DOHH2 (cell line): Measurements from ENCODE around the gene DPPA4.

Source experiments
- H3F3A ChIP-seq: fragments of 200-600 bp; sonication (generic), shearing (Covaris generic); 2 replicates; pipeline ENCODE4 v1.6.0; 2016; ENCODE audit warnings: antibody characterized with exemption, mild to moderate bottlenecking; ENCODE audit not compliant: control insufficient read depth, insufficient read depth
- H3K27ac ChIP-seq: fragments of 200-600 bp; sonication (generic); 2 replicates; pipeline ENCODE4 v1.5.1; 2014; ENCODE audit warnings: low read depth, mild to moderate bottlenecking, low read length, moderate library complexity
- H3K27me3 ChIP-seq: fragments of 200-600 bp; sonication (generic); 2 replicates; pipeline ENCODE4 v1.6.1; 2014; ENCODE audit warnings: mild to moderate bottlenecking, low read length, mixed read lengths; ENCODE audit not compliant: control insufficient read depth
- H3K36me3 ChIP-seq: fragments of 200-600 bp; sonication (generic); 2 replicates; pipeline ENCODE4 v1.6.1; 2014; ENCODE audit warnings: mild to moderate bottlenecking, low read length, moderate library complexity, mixed read lengths; ENCODE audit not compliant: control insufficient read depth
- H3K4me1 ChIP-seq: fragments of 200-600 bp; sonication (generic); 2 replicates; pipeline ENCODE4 v1.6.1; 2014; ENCODE audit warnings: mild to moderate bottlenecking, low read length, mixed read lengths; ENCODE audit not compliant: control insufficient read depth
- H3K4me2 ChIP-seq: fragments of 200-600 bp; sonication (generic); 2 replicates; pipeline ENCODE4 v1.6.0; 2014; ENCODE audit warnings: mild to moderate bottlenecking, low read length, moderate library complexity
- H3K4me3 ChIP-seq: fragments of 200-600 bp; sonication (generic); 2 replicates; pipeline ENCODE4 v1.5.1; 2014; ENCODE audit warnings: mild to moderate bottlenecking, low read length, mixed read lengths
- H3K79me2 ChIP-seq: fragments of 200-600 bp; sonication (generic); 2 replicates; pipeline ENCODE4 v1.6.1; 2014; ENCODE audit warnings: mild to moderate bottlenecking, low read length, mixed read lengths; ENCODE audit not compliant: control insufficient read depth
- H3K9me2 ChIP-seq: fragments of 200-600 bp; sonication (generic); replicated peaks from 2 replicates; pipeline ENCODE4 v1.6.1; 2014; ENCODE audit warnings: mild to moderate bottlenecking, low read length, mixed read lengths; ENCODE audit not compliant: control insufficient read depth
- H3K9me3 ChIP-seq: fragments of 200-600 bp; sonication (generic); 2 replicates; pipeline ENCODE4 v1.6.1; 2014; ENCODE audit warnings: antibody characterized with exemption, low read length, mixed read lengths; ENCODE audit not compliant: control insufficient read depth, insufficient read depth
- H4K20me1 ChIP-seq: fragments of 200-600 bp; sonication (generic); 2 replicates; pipeline ENCODE4 v1.6.0; 2014; ENCODE audit warnings: low read depth, mild to moderate bottlenecking, antibody characterized with exemption, low read length, moderate library complexity; ENCODE audit not compliant: control insufficient read depth, insufficient read depth
- CTCF ChIP-seq: fragments of 200-600 bp; sonication (generic); IDR thresholded peaks from one replicate; pipeline ENCODE4 v1.5.1; 2014; ENCODE audit warnings: antibody characterized with exemption, mild to moderate bottlenecking, low read depth, low read length; ENCODE audit not compliant: poor library complexity, severe bottlenecking
- EZH2phosphoT487 ChIP-seq: fragments of 200-600 bp; sonication (generic); IDR thresholded peaks from 2 replicates; pipeline ENCODE4 v1.6.1; 2017; ENCODE audit warnings: borderline replicate concordance, mild to moderate bottlenecking, antibody characterized with exemption, low read length, moderate library complexity, mixed read lengths

Gene DPPA4

GRCh38 chr3:109353057-109353456, 15.7 kb upstream of the DPPA4 start:
- no peak overlapping the region for H3K27ac ChIP-seq
- H3K4me3 ChIP-seq: no peak overlapping the region
- no peak overlapping the region for H3K4me2 ChIP-seq
- TF ChIP-seq EZH2phosphoT487: no peak
- TF ChIP-seq CTCF: no peak
- H3K9me3 ChIP-seq: no peaks in the 10 kb centered on the region; the same call in 1 of the 2 replicates
- no peaks in the 10 kb centered on the region for H3K4me1 ChIP-seq
- no peaks in the 10 kb centered on the region for H3K79me2 ChIP-seq
- H3K36me3 ChIP-seq: no peaks in the 10 kb centered on the region
- no peaks in the 10 kb centered on the region for H4K20me1 ChIP-seq
- no peaks in the 10 kb centered on the region for H3K9me2 ChIP-seq
- no peaks in the 10 kb centered on the region for H3F3A ChIP-seq
- no peaks in the 10 kb centered on the region for H3K27me3 ChIP-seq

GRCh38 chr3:109351231-109351630, 13.9 kb upstream of the DPPA4 start:
- H3K9me3 ChIP-seq: peaks cover 3% of the 10 kb centered on the region; the same call in 1 of the 2 replicates
- TF ChIP-seq CTCF (no peak), EZH2phosphoT487 (no peak)
- no peaks in the 10 kb centered on the region for H3K4me1 ChIP-seq
- H3K4me3 ChIP-seq: no peak overlapping the region
- no peak overlapping the region for H3K4me2 ChIP-seq
- no peaks in the 10 kb centered on the region for H3K79me2 ChIP-seq
- no peak overlapping the region for H3K27ac ChIP-seq
- no peaks in the 10 kb centered on the region for H4K20me1 ChIP-seq
- no peaks in the 10 kb centered on the region for H3K36me3 ChIP-seq
- H3K9me2 ChIP-seq: no peaks in the 10 kb centered on the region
- no peaks in the 10 kb centered on the region for H3K27me3 ChIP-seq
- no peaks in the 10 kb centered on the region for H3F3A ChIP-seq

GRCh38 chr3:109346770-109347295, 9.5 kb upstream of the DPPA4 start:
- Histone ChIP-seq H3F3A (no peaks in the 10 kb centered on the region), H3K4me1 (no peaks in the 10 kb centered on the region), H3K9me3 (peaks cover 3% of the 10 kb centered on the region; the same call in 1 of the 2 replicates), H3K27me3 (no peaks in the 10 kb centered on the region), H3K36me3 (no peaks in the 10 kb centered on the region), H3K4me2 (no peak overlapping the region), H3K4me3 (no peak overlapping the region), H3K27ac (no peak overlapping the region), H3K79me2 (no peaks in the 10 kb centered on the region), H3K9me2 (no peaks in the 10 kb centered on the region), H4K20me1 (no peaks in the 10 kb centered on the region)
- no peak for TF ChIP-seq CTCF
- no peak for TF ChIP-seq EZH2phosphoT487
